Endothelial cell of umbilical vein (primary cell): ENCODE data around the gene SAMD11. TPM values are rescaled to one million over a fixed set of nuclear protein-coding genes. Genes with fewer than 3 reads are reported as not detected.
"Not testable (repeated sequence)": the region's sequence is repeated elsewhere in the genome, so short reads cannot be mapped to it uniquely, and the experiment has no call there.

Experiments
- BruUV-seq: library from RNA; stranded (reverse); fragments of 400-500 nt; replicated peaks from 2 replicates; lab custom pipeline; 2021; lab: Mats Ljungman, UMichigan
- CTCF ChIA-PET: fragments of 300-600, 350-600 bp; sonication (Branson Sonifier 250); formaldehyde crosslinking; loops from one replicate; lab custom pipeline; 2021; ENCODE audit warnings: antibody characterized with exemption, inconsistent platforms; lab: Charles Lee
- POLR2A ChIA-PET: fragments of 300-600, 350-600 bp; sonication (Branson Sonifier 250); formaldehyde crosslinking; loops from one replicate; lab custom pipeline; 2021; ENCODE audit warnings: antibody characterized with exemption, inconsistent platforms; lab: Charles Lee
- DNase-seq: peaks from one replicate; pipeline ENCODE4 v3.0.0-alpha.2; 2011; ENCODE audit warnings: low read depth, low spot score
- FAIRE-seq: peaks from 2 replicates; lab custom pipeline; 2011; peaks lifted over from hg19 to GRCh38; lab: Jason Lieb, UNC
- H2AFZ ChIP-seq: 2 replicates; pipeline ENCODE4 v1.6.0; 2012; ENCODE audit warnings: low read depth, low read length, control low read depth, inconsistent platforms
- H3K27ac ChIP-seq: 2 replicates; pipeline ENCODE4 v1.5.1; 2011; ENCODE audit warnings: low read depth, mild to moderate bottlenecking, control low read depth, low read length, moderate library complexity; ENCODE audit not compliant: insufficient read depth
- H3K27me3 ChIP-seq, 2 experiments: 2 replicates each; pipeline versions ENCODE4 v1.6.0 to v1.6.1; 2011; ENCODE audit warnings: low read length in 2 of 2, mixed read lengths in 1 of 2; ENCODE audit not compliant: control insufficient read depth in 2 of 2, insufficient read depth in 2 of 2
- H3K36me3 ChIP-seq, 2 experiments: 2 replicates in 1 of 2; 3 replicates in 1 of 2; pipeline ENCODE4 v1.5.1; 2011; ENCODE audit warnings: low read length in 2 of 2, mild to moderate bottlenecking in 1 of 2, moderate library complexity in 1 of 2; ENCODE audit not compliant: control insufficient read depth in 2 of 2, insufficient read depth in 2 of 2; ENCODE audit errors: extremely low read depth in 1 of 2
- H3K4me1 ChIP-seq: 3 replicates; pipeline ENCODE4 v1.5.1; 2011; ENCODE audit warnings: mild to moderate bottlenecking, low read length; ENCODE audit not compliant: control insufficient read depth, insufficient read depth; ENCODE audit errors: extremely low read depth
- H3K4me2 ChIP-seq: 2 replicates; pipeline ENCODE4 v1.6.1; 2011; ENCODE audit warnings: low read length, control low read depth, mixed read lengths; ENCODE audit not compliant: insufficient read depth
- H3K4me3 ChIP-seq, 3 experiments: fragments of 200-600 bp in 1 of 3; sonication (generic), shearing (Covaris generic) in 1 of 3; replicated peaks in 1 of 3; 2 replicates each; pipeline ENCODE4 v1.5.1; 2011 to 2016; ENCODE audit warnings: control low read depth in 3 of 3, low read length in 3 of 3, mild to moderate bottlenecking in 2 of 3, inconsistent platforms in 1 of 3, low read depth in 1 of 3, moderate library complexity in 1 of 3; ENCODE audit not compliant: insufficient read depth in 1 of 3
- H3K79me2 ChIP-seq: 2 replicates; pipeline ENCODE4 v1.6.0; 2012; ENCODE audit warnings: low read length, inconsistent platforms; ENCODE audit not compliant: control insufficient read depth, insufficient read depth
- H3K9ac ChIP-seq: replicated peaks from 2 replicates; pipeline ENCODE3; 2011; ENCODE audit warnings: low read length, control low read depth; ENCODE audit not compliant: insufficient read depth; ENCODE audit errors: extremely low read depth
- H3K9me1 ChIP-seq: replicated peaks from 3 replicates; pipeline ENCODE4 v1.6.0; 2011; ENCODE audit warnings: mild to moderate bottlenecking, low read length; ENCODE audit not compliant: control insufficient read depth, insufficient read depth; ENCODE audit errors: extremely low read depth
- H3K9me3 ChIP-seq: replicated peaks from 2 replicates; pipeline ENCODE4 v1.5.1; 2012; ENCODE audit warnings: low read length, inconsistent platforms; ENCODE audit not compliant: control insufficient read depth, insufficient read depth
- H4K20me1 ChIP-seq: replicated peaks from 2 replicates; pipeline ENCODE3; 2011; ENCODE audit warnings: mild to moderate bottlenecking, low read length; ENCODE audit not compliant: control insufficient read depth, insufficient read depth; ENCODE audit errors: extremely low read depth
- EZH2 ChIP-seq: IDR thresholded peaks from 2 replicates; pipeline ENCODE4 v1.6.1; 2012; ENCODE audit warnings: borderline replicate concordance, low read depth, mild to moderate bottlenecking, moderate library complexity, low read length, inconsistent platforms; ENCODE audit not compliant: severe bottlenecking
- FOS ChIP-seq: IDR thresholded peaks from 2 replicates; pipeline ENCODE4 v1.6.1; 2011; ENCODE audit warnings: mild to moderate bottlenecking, low read length, moderate library complexity, borderline replicate concordance; ENCODE audit not compliant: insufficient read depth
- GATA2 ChIP-seq: IDR thresholded peaks from 2 replicates; pipeline ENCODE4 v1.7.0; 2011; ENCODE audit warnings: low read depth, mild to moderate bottlenecking, moderate library complexity, mixed read lengths, low read length; ENCODE audit not compliant: insufficient read length, insufficient read depth
- JUN ChIP-seq: IDR thresholded peaks from 2 replicates; pipeline ENCODE4 v1.6.1; 2011; ENCODE audit warnings: borderline replicate concordance, low read depth; ENCODE audit not compliant: insufficient read length, insufficient read depth
- MYC ChIP-seq: IDR thresholded peaks from one replicate; pipeline ENCODE4 v1.6.1; 2011; ENCODE audit warnings: mild to moderate bottlenecking, low read depth, low read length
- POLR2A ChIP-seq: IDR thresholded peaks from 2 replicates; pipeline ENCODE4 v1.6.1; 2012; ENCODE audit warnings: low read depth, mild to moderate bottlenecking, control low read depth, low read length
- POLR2AphosphoS5 ChIP-seq: IDR thresholded peaks from 2 replicates; pipeline ENCODE4 v1.6.1; 2012; ENCODE audit warnings: low read depth, mild to moderate bottlenecking, control low read depth, low read length, moderate library complexity; ENCODE audit not compliant: insufficient read depth
- dilution Hi-C: fragments of 300-500 bp; cut with MboI; formaldehyde crosslinking; loops from one replicate; pipeline ENCODE4 v1.15.0; 2019; ENCODE audit warnings: low sequenced_read_pairs; ENCODE audit not compliant: extremely low pct_ligation_motif_present
- intact Hi-C: fragments of 100-400 bp; cut with micrococcal nuclease; formaldehyde crosslinking; loops from one replicate; pipeline ENCODE4 v1.10.0; 2022
- polyA plus RNA-seq, 4 experiments: library from polyadenylated mRNA; depleted of rRNA in 3 of 4; stranded (reverse) in 3 of 4; unstranded in 1 of 4; fragments of >200 nt; gene quantifications; 2 replicates each; pipeline versions ENCODE4 v1.2.1 to v1.2.3, GENCODE V29; 2011 to 2012; ENCODE audit warnings: missing spikeins in 1 of 4
- total RNA-seq: library from RNA; stranded (reverse); gene quantifications from 2 replicates; pipeline ENCODE4 v1.2.3, GENCODE V29; 2021
- TF ChIP-seq, protein P1 (sequence below): IDR thresholded peaks from 2 replicates; pipeline ENCODE4 v1.6.1; 2011; ENCODE audit not compliant: insufficient read depth, insufficient read length
- TF ChIP-seq, protein P2 (sequence below), 2 donors: IDR thresholded peaks; 1 replicate in 1 of 2; 2 replicates in 1 of 2; pipeline ENCODE4 v1.5.1; 2011; ENCODE audit warnings: low read length in 2 of 2, mild to moderate bottlenecking in 2 of 2, moderate library complexity in 2 of 2, control low read depth in 1 of 2, inconsistent platforms in 1 of 2, low read depth in 1 of 2; ENCODE audit not compliant: insufficient read depth in 1 of 2; ENCODE audit errors: extremely low read depth in 1 of 2

SAMD11 gene
- total and polyA plus RNA-seq, 2 donors (not counting 3 experiments of a cell fraction or from before 2014, with no cell fraction given), result not detected

DNA sequence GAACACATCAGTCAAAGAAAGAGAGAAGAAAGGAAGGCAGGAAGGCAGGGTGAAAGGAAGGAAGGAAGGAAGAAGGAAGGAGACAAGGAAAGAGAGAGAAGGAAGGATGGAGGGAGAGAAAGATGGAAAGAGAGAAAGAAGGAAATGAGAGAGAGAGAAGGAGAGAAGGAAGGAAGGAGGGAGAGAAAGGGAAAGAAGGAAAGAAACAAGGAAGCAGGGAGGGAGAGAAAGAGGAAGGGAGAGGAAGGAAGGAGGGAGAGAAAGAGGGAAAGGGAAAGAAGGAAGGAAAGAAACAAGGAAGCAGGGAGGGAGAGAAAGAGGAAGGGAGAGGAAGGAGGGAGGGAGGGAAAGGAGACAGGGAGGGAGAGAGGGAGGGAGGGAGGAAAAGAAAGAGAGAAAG, 35.4 kb upstream of the SAMD11 start:
- Histone ChIP-seq H3K4me3 (no peak overlapping the region), H3K4me1 (no peaks in the 10 kb centered on the region), H4K20me1 (no peaks in the 10 kb centered on the region), H3K79me2 (no peaks in the 10 kb centered on the region), H2AFZ (no peak overlapping the region), H3K27me3 (peaks cover 5 to 8% of the 10 kb centered on the region in 2 experiments), H3K36me3 (no peaks in the 10 kb centered on the region), H3K4me2 (no peak overlapping the region), H3K9ac (no peak overlapping the region), H3K9me1 (no peaks in the 10 kb centered on the region), H3K27ac (no peak overlapping the region), H3K9me3 (no peaks in the 10 kb centered on the region)
- TF ChIP-seq POLR2AphosphoS5 (no peak), MYC (no peak), POLR2A (no peak), GATA2 (no peak), EZH2 (no peak), FOS (no peak), JUN (no peak)
- TF ChIP-seq, protein P1, sequence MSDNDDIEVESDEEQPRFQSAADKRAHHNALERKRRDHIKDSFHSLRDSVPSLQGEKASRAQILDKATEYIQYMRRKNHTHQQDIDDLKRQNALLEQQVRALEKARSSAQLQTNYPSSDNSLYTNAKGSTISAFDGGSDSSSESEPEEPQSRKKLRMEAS, result no peak
- TF ChIP-seq, protein P2, sequence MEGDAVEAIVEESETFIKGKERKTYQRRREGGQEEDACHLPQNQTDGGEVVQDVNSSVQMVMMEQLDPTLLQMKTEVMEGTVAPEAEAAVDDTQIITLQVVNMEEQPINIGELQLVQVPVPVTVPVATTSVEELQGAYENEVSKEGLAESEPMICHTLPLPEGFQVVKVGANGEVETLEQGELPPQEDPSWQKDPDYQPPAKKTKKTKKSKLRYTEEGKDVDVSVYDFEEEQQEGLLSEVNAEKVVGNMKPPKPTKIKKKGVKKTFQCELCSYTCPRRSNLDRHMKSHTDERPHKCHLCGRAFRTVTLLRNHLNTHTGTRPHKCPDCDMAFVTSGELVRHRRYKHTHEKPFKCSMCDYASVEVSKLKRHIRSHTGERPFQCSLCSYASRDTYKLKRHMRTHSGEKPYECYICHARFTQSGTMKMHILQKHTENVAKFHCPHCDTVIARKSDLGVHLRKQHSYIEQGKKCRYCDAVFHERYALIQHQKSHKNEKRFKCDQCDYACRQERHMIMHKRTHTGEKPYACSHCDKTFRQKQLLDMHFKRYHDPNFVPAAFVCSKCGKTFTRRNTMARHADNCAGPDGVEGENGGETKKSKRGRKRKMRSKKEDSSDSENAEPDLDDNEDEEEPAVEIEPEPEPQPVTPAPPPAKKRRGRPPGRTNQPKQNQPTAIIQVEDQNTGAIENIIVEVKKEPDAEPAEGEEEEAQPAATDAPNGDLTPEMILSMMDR (IDR thresholded peaks at IDR 0.05; ENCODE audit: extremely low read depth in 1 of 2, insufficient read depth in 1 of 2, low read depth in 1 of 2, low read length in 2 of 2), result no peak
- DNase-seq (no peak), FAIRE-seq (peak; percentile 18)
- intact Hi-C loops, result no loop called here
- dilution Hi-C loops, result no loop called here
- ChIA-PET POLR2A (no interaction called here), CTCF (no interaction called here)
- BruUV-seq, result no TSS peak

DNA sequence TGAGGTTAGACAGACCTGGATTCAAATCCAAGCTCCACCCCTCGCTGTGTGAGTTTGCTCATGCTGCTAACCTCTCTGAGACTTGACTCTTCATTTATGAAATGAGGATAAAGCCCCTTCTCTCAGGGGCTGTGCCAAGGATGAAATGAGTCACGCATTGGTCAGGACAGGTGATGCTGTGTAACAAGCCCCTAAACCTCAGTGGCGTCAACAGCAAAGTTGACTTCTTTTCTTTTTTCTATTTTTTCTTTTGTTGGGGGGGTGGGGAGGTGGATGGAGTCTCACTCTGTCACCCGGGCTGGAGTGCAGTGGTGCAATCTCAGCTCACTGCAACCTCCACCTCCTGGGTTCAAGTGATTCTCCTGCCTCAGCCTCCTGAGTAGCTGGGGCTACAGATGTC, 33.9 kb upstream of the SAMD11 start:
- H3K4me3 ChIP-seq, H3K36me3 ChIP-seq, H3K27ac ChIP-seq, DNase-seq, intact Hi-C loops, H3K9me1 ChIP-seq, H3K4me2 ChIP-seq, FAIRE-seq, POLR2A ChIA-PET, H2AFZ ChIP-seq, H3K9ac ChIP-seq, H3K9me3 ChIP-seq, H4K20me1 ChIP-seq, H3K27me3 ChIP-seq, CTCF ChIA-PET, dilution Hi-C loops, BruUV-seq, H3K79me2 ChIP-seq, H3K4me1 ChIP-seq: not testable (repeated sequence)

DNA sequence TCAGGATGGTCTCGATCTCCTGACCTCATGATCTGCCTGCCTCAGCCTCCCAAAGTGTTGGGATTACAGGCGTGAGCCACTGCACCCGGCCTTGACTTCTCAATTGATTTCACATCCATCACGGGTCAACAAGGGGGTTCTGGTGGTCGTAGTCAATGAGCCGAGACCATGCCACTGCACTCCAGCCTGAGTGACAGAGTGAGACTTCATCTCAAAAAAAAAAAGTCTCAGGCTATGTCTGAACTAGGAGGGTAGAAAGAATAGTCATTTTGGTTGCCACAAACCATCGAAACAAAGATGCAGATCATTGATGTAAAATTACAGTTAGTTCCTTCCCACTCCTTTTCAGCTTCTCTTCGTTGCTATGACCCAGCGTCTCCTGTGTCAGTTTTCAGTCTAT, 33.5 kb upstream of the SAMD11 start:
- BruUV-seq, intact Hi-C loops, H4K20me1 ChIP-seq, H3K79me2 ChIP-seq, H3K4me2 ChIP-seq, H2AFZ ChIP-seq, CTCF ChIA-PET, H3K9me1 ChIP-seq, dilution Hi-C loops, POLR2A ChIA-PET, H3K9ac ChIP-seq, H3K27ac ChIP-seq, DNase-seq, H3K4me3 ChIP-seq, H3K36me3 ChIP-seq, H3K4me1 ChIP-seq, H3K9me3 ChIP-seq, H3K27me3 ChIP-seq: not testable (repeated sequence)
- FAIRE-seq, result peak; percentile 63
